Brain microvascular endothelial cell (primary cell): ENCODE results near the gene DNM1.

Experiments used
- DNase-seq: peaks from one replicate; pipeline ENCODE4 v3.0.0-alpha.2; 2020
- H3K27ac ChIP-seq: fragments of 250-450 bp; sonication (Bioruptor Pico); 2 replicates; pipeline ENCODE4 v1.5.1; 2020; ENCODE audit warnings: mild to moderate bottlenecking, moderate library complexity
- H3K27me3 ChIP-seq: fragments of 250-450 bp; sonication (Bioruptor Pico); replicated peaks from 2 replicates; pipeline ENCODE4 v1.5.1; 2020; ENCODE audit warnings: mild to moderate bottlenecking
- H3K36me3 ChIP-seq: fragments of 250-450 bp; sonication (Bioruptor Pico); replicated peaks from 2 replicates; pipeline ENCODE4 v1.5.1; 2020; ENCODE audit warnings: mild to moderate bottlenecking
- H3K4me3 ChIP-seq: 2 replicates; pipeline ENCODE4 v1.5.1; 2011; ENCODE audit warnings: low read depth, mild to moderate bottlenecking, control low read depth, low read length, moderate library complexity
- CTCF ChIP-seq: IDR thresholded peaks from 2 replicates; pipeline ENCODE4 v1.5.1; 2011; ENCODE audit warnings: low read depth, mild to moderate bottlenecking, moderate library complexity, low read length, control low read depth, inconsistent platforms; ENCODE audit errors: missing control alignments
- in situ Hi-C: cut with HindIII; loops from 2 replicates; pipeline ENCODE4 v1.10.0; 2017; ENCODE audit warnings: low sequenced_read_pairs, low pct_ligation_motif_present

Gene DNM1

GRCh38 chr9:128232528-128233428 is 29.6 kb downstream of the DNM1 start:
- no peak for DNase-seq
- no peak overlapping the region for H3K27ac ChIP-seq
- in situ Hi-C loops, result no loop called here
- TF ChIP-seq CTCF, result no peak
- H3K27me3 ChIP-seq, result no peaks in the 10 kb centered on the region
- H3K36me3 ChIP-seq, result no peaks in the 10 kb centered on the region
- no peak overlapping the region for H3K4me3 ChIP-seq

- no peaks in the 10 kb centered on the region for H3K27me3 ChIP-seq
- no peak for DNase-seq
- no peak overlapping the region for H3K4me3 ChIP-seq
- no peak for TF ChIP-seq CTCF
- no peaks in the 10 kb centered on the region for H3K36me3 ChIP-seq
- in situ Hi-C loops, result no loop called here
- H3K27ac ChIP-seq, result no peak overlapping the region
Measured at GRCh38 chr9:128233817-128234406, 30.7 kb downstream of the DNM1 start.

- Histone ChIP-seq H3K27ac (no peak overlapping the region), H3K36me3 (no peaks in the 10 kb centered on the region), H3K27me3 (no peaks in the 10 kb centered on the region), H3K4me3 (no peak overlapping the region)
- TF ChIP-seq CTCF, result no peak
- no peak for DNase-seq
- in situ Hi-C loops, result no loop called here
Measured at GRCh38 chr9:128242124-128242523, 38.9 kb downstream of the DNM1 start.

- Histone ChIP-seq H3K36me3 (no peaks in the 10 kb centered on the region), H3K27ac (no peak overlapping the region), H3K4me3 (no peak overlapping the region), H3K27me3 (no peaks in the 10 kb centered on the region)
- in situ Hi-C loops, result no loop called here
- no peak for DNase-seq
- no peak for TF ChIP-seq CTCF
Measured at GRCh38 chr9:128242828-128243214, 39.6 kb downstream of the DNM1 start.

GRCh38 chr9:128243215-128244018 is 40.2 kb downstream of the DNM1 start:
- Histone ChIP-seq H3K4me3 (no peak overlapping the region), H3K27ac (no peak overlapping the region), H3K27me3 (no peaks in the 10 kb centered on the region), H3K36me3 (no peaks in the 10 kb centered on the region)
- DNase-seq, result no peak
- TF ChIP-seq CTCF, result no peak
- in situ Hi-C loops, result no loop called here
